Measurements from ENCODE around the gene RBM20.

The RBM20 gene

DNA sequence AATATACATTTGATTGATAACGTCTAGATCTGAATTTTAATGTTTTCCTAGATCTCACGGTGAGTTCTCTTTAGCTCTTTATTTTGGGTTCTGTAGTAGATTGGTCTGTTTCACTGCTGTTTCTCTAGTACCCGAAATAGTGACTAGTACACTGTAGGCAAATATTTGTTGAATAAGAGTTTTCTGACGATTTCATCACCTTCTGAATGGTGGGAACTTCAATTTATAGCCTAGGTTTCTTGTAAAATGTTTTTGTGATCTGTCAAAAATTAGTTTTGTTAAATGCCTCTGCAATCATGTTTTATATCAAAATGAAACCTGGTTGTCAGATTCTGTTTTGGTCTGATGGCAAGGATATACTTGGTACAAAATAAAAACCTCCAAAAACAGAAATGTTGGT, 237.8 kb downstream of the RBM20 start:
- DNase-seq, result no peak

GRCh38 chr10:110883924-110884323, 239.8 kb downstream of the RBM20 start:
- DNase-seq, result no peak

DNA sequence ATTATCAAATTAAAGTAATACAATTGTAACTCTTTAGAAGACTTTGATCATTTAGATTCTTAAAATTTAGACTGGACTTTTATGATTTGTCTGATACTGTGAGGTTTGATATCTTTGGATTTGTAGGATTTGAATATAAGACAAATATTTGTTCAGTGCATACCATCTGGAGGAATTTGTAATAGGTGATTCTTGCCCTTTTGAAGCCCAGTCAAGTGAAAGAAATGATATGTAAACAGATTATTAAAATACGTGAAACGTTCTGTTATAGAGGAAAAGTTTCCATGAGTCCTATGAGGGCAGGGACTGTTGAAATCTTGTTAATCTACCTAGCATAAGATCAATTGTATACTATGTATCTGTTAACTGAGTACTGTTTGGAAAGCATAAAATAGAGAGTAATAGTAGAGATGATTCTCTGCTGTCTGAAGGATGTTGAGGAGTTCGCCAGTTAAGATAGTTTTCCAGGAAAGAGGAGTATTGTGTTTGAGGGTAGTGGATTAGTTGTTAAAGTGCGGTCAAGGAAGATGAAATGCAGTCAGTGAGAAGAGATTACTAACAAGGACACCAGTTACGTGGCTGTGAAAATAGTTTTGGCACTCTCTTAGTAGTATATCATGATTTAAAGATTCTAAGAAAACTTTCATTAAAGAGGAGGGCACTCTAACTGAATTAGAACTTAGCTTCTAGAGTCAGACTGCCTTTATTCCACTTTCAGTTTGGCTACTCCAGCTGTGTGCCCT, 242.0 kb downstream of the RBM20 start:
- DNase-seq, result no peak

DNA sequence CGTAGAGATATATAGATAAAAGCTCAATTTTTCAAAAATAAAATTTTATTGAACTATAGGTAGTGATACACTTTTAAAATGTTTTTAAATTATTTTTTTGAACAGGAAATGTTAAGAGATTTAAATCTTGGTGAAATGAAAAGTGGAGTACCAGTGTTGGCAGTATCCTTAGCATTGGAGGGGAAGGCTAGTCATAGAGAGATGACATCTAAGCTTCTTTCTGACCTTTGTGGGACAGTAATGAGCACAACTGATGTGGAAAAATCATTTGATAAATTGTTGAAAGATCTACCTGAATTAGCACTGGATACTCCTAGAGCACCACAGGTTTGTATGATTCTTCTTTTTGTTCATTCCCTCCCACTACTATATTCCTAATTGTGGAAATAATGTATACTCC, 243.4 kb downstream of the RBM20 start:
- DNase-seq, result no peak
